Activated CD8-positive, alpha-beta memory T cell treated with anti-CD3 and anti-CD28 coated beads, Interleukin-2, amount 10 ng/mL, durations not matched to agents 7 days and 5 days (primary cell): ENCODE data around the gene PARP6. TPM values are rescaled to one million over a fixed set of nuclear protein-coding genes. Genes with fewer than 3 reads are reported as not detected.
A peak's percentile ranks its signal among the peaks of the same experiment; 100 is the strongest.

ENCODE experiments used
- ATAC-seq: fragments of 150-1000 bp; cut with Tn5 transposase; one replicate; pipeline ENCODE4 v1.10.0; 2021; ENCODE audit warnings: moderate library complexity
- CTCF ChIA-PET: fragments of 350-600 bp; sonication (Branson Sonifier 250); formaldehyde crosslinking; loops from one replicate; lab custom pipeline; 2021; ENCODE audit warnings: antibody characterized with exemption; lab: Charles Lee
- DNase-seq: peaks from one replicate; pipeline ENCODE4 v3.0.0-alpha.2; 2020
- H3K27ac Mint-ChIP-seq: one replicate; pipeline ENCODE4 v1.8.0; 2021; ENCODE audit warnings: mild to moderate bottlenecking, mixed read lengths
- H3K27me3 Mint-ChIP-seq: one replicate; pipeline ENCODE4 v1.8.0; 2021; ENCODE audit warnings: mixed read lengths
- H3K36me3 Mint-ChIP-seq: one replicate; pipeline ENCODE4 v1.8.0; 2021; ENCODE audit warnings: mild to moderate bottlenecking, mixed read lengths
- H3K4me1 Mint-ChIP-seq: one replicate; pipeline ENCODE4 v1.8.0; 2021; ENCODE audit warnings: mixed read lengths
- H3K4me3 Mint-ChIP-seq: one replicate; pipeline ENCODE4 v1.8.0; 2021; ENCODE audit warnings: mild to moderate bottlenecking, moderate library complexity, mixed read lengths
- H3K9me3 Mint-ChIP-seq: one replicate; pipeline ENCODE4 v1.8.0; 2022; ENCODE audit warnings: low read depth, mixed read lengths
- total RNA-seq, 2 experiments: library from RNA; stranded (reverse); gene quantifications; one replicate each; pipeline ENCODE4 v1.2.3, GENCODE V29; 2021

The PARP6 gene
- total RNA-seq, 2 experiments from 2014 or later: 55.5 to 66.6 TPM

GRCh38 chr15:72220687-72221086, 51.7 kb downstream of the PARP6 start:
- Mint-ChIP-seq H3K9me3 (no peaks in the 10 kb centered on the region), H3K4me1 (peaks cover 61% of the 10 kb centered on the region), H3K4me3 (no peak overlapping the region), H3K36me3 (peaks cover 80% of the 10 kb centered on the region), H3K27me3 (no peaks in the 10 kb centered on the region), H3K27ac (no peak overlapping the region)
- CTCF ChIA-PET: interaction anchor here (1.4 kb wide), 1 partner anchor 19 kb away, joined by 3 read pairs; no protein-coding TSS in a partner anchor
- ATAC-seq (no peak), DNase-seq (no peak)

GRCh38 chr15:72217216-72217615, 55.1 kb downstream of the PARP6 start:
- no peak overlapping the region for H3K4me3 Mint-ChIP-seq
- CTCF ChIA-PET: interaction anchor here (0.8 to 2.9 kb wide), 4 partner anchors 9 to 19 kb away, joined by 3 to 11 read pairs (median 4); no protein-coding TSS in a partner anchor
- no peak for ATAC-seq
- H3K27ac Mint-ChIP-seq: no peak overlapping the region
- no peak for DNase-seq
- H3K9me3 Mint-ChIP-seq: no peaks in the 10 kb centered on the region
- H3K4me1 Mint-ChIP-seq: peaks cover 34% of the 10 kb centered on the region
- H3K27me3 Mint-ChIP-seq: no peaks in the 10 kb centered on the region
- peaks cover 74% of the 10 kb centered on the region for H3K36me3 Mint-ChIP-seq

GRCh38 chr15:72216079-72216478, 56.3 kb downstream of the PARP6 start:
- Mint-ChIP-seq H3K27ac (no peak overlapping the region), H3K4me1 (peaks cover 24% of the 10 kb centered on the region), H3K9me3 (no peaks in the 10 kb centered on the region), H3K4me3 (no peak overlapping the region), H3K27me3 (no peaks in the 10 kb centered on the region), H3K36me3 (peaks cover 77% of the 10 kb centered on the region)
- no peak for DNase-seq
- CTCF ChIA-PET: interaction anchor here (1.6 to 2.9 kb wide), 2 partner anchors 14 to 15 kb away, joined by 5 to 11 read pairs; no protein-coding TSS in a partner anchor
- no peak for ATAC-seq

- H3K4me1 Mint-ChIP-seq: peaks cover 14% of the 10 kb centered on the region
- H3K27ac Mint-ChIP-seq: no peak overlapping the region
- H3K4me3 Mint-ChIP-seq: no peak overlapping the region
- DNase-seq (no peak), ATAC-seq (no peak)
- CTCF ChIA-PET: interaction anchor here (0.7 to 1.0 kb wide), 3 partner anchors 8 to 19 kb away, joined by 3 to 4 read pairs (median 3); no protein-coding TSS in a partner anchor
- no peaks in the 10 kb centered on the region for H3K9me3 Mint-ChIP-seq
- no peaks in the 10 kb centered on the region for H3K27me3 Mint-ChIP-seq
- peaks cover 86% of the 10 kb centered on the region for H3K36me3 Mint-ChIP-seq
These were observed 64.7 kb downstream of the PARP6 start for GRCh38 chr15:72207558-72208085.

- Mint-ChIP-seq H3K27ac (no peak overlapping the region), H3K9me3 (no peaks in the 10 kb centered on the region)
- CTCF ChIA-PET: no interaction called here
These were observed 65.7 kb downstream of the PARP6 start for GRCh38 chr15:72206677-72207000.

GRCh38 chr15:72205896-72206676, 66.3 kb downstream of the PARP6 start:
- CTCF ChIA-PET: no interaction called here
- ATAC-seq: no peak
- Mint-ChIP-seq H3K4me1 (peaks cover 14% of the 10 kb centered on the region), H3K9me3 (no peaks in the 10 kb centered on the region), H3K27ac (peak overlapping the region; percentile 12), H3K27me3 (no peaks in the 10 kb centered on the region), H3K36me3 (peaks cover 83% of the 10 kb centered on the region), H3K4me3 (no peak overlapping the region)
- DNase-seq: no peak

More at GRCh38 chr15:72206677-72207000, 65.7 kb downstream of the PARP6 start:
- DNase-seq (no peak), ATAC-seq (no peak)
- Mint-ChIP-seq H3K36me3 (peaks cover 86% of the 10 kb centered on the region), H3K27me3 (no peaks in the 10 kb centered on the region), H3K4me1 (peaks cover 14% of the 10 kb centered on the region), H3K4me3 (no peak overlapping the region)

- no peaks in the 10 kb centered on the region for H3K27me3 Mint-ChIP-seq
- peaks cover 11% of the 10 kb centered on the region for H3K4me1 Mint-ChIP-seq
- ATAC-seq (no peak), DNase-seq (no peak)
- H3K9me3 Mint-ChIP-seq: no peaks in the 10 kb centered on the region
- no peak overlapping the region for H3K4me3 Mint-ChIP-seq
- no peak overlapping the region for H3K27ac Mint-ChIP-seq
- H3K36me3 Mint-ChIP-seq: peaks cover 85% of the 10 kb centered on the region
- CTCF ChIA-PET: no interaction called here
These were observed 67.1 kb downstream of the PARP6 start for GRCh38 chr15:72205273-72205672.

GRCh38 chr15:72203507-72203837, 68.9 kb downstream of the PARP6 start:
- DNase-seq (no peak), ATAC-seq (no peak)
- Mint-ChIP-seq H3K9me3 (no peaks in the 10 kb centered on the region), H3K27me3 (no peaks in the 10 kb centered on the region), H3K27ac (no peak overlapping the region), H3K4me3 (no peak overlapping the region), H3K4me1 (peaks cover 11% of the 10 kb centered on the region), H3K36me3 (peaks cover 88% of the 10 kb centered on the region)
- CTCF ChIA-PET: interaction anchor here (1.2 kb wide), 1 partner anchor 23 kb away, joined by 3 read pairs; no protein-coding TSS in a partner anchor

GRCh38 chr15:72202801-72203506, 69.4 kb downstream of the PARP6 start:
- H3K9me3 Mint-ChIP-seq: no peaks in the 10 kb centered on the region
- DNase-seq: no peak
- peaks cover 88% of the 10 kb centered on the region for H3K36me3 Mint-ChIP-seq
- CTCF ChIA-PET: interaction anchor here (1.2 kb wide), 1 partner anchor 24 kb away, joined by 3 read pairs; no protein-coding TSS in a partner anchor
- peaks cover 3% of the 10 kb centered on the region for H3K27me3 Mint-ChIP-seq
- no peak for ATAC-seq
- H3K4me3 Mint-ChIP-seq: no peak overlapping the region
- no peak overlapping the region for H3K27ac Mint-ChIP-seq
- peaks cover 14% of the 10 kb centered on the region for H3K4me1 Mint-ChIP-seq

- Mint-ChIP-seq H3K27ac (no peak overlapping the region), H3K4me1 (peaks cover 17% of the 10 kb centered on the region)
- no peak for DNase-seq
These were observed 70.1 kb downstream of the PARP6 start for GRCh38 chr15:72202302-72202701.

GRCh38 chr15:72201391-72201921, 70.9 kb downstream of the PARP6 start:
- H3K4me3 Mint-ChIP-seq: no peak overlapping the region
- CTCF ChIA-PET: interaction anchor here (0.7 to 4.4 kb wide), 6 partner anchors 15 to 99 kb away, joined by 3 to 37 read pairs (median 4); no protein-coding TSS in a partner anchor
- H3K27me3 Mint-ChIP-seq: peaks cover 12% of the 10 kb centered on the region
- no peak overlapping the region for H3K27ac Mint-ChIP-seq
- H3K4me1 Mint-ChIP-seq: peaks cover 14% of the 10 kb centered on the region
- H3K9me3 Mint-ChIP-seq: no peaks in the 10 kb centered on the region
- ATAC-seq: no peak
- no peak for DNase-seq
- peaks cover 78% of the 10 kb centered on the region for H3K36me3 Mint-ChIP-seq

More at GRCh38 chr15:72202302-72202701, 70.1 kb downstream of the PARP6 start:
- Mint-ChIP-seq H3K36me3 (peaks cover 84% of the 10 kb centered on the region), H3K27me3 (peaks cover 5% of the 10 kb centered on the region), H3K4me3 (no peak overlapping the region), H3K9me3 (no peaks in the 10 kb centered on the region)
- no peak for ATAC-seq
- CTCF ChIA-PET: interaction anchor here (1.2 to 2.8 kb wide), 2 partner anchors 14 to 25 kb away, joined by 3 to 11 read pairs; no protein-coding TSS in a partner anchor

- peaks cover 13% of the 10 kb centered on the region for H3K27me3 Mint-ChIP-seq
- H3K36me3 Mint-ChIP-seq: peaks cover 70% of the 10 kb centered on the region
- CTCF ChIA-PET: interaction anchor here (0.6 to 4.4 kb wide), 12 partner anchors 16 to 243 kb away, joined by 3 to 37 read pairs (median 4); no protein-coding TSS in a partner anchor
- DNase-seq (no peak), ATAC-seq (no peak)
- H3K4me1 Mint-ChIP-seq: peaks cover 12% of the 10 kb centered on the region
- H3K27ac Mint-ChIP-seq: peak overlapping the region; percentile 14
- H3K4me3 Mint-ChIP-seq: no peak overlapping the region
- H3K9me3 Mint-ChIP-seq: no peaks in the 10 kb centered on the region
These were observed 71.7 kb downstream of the PARP6 start for GRCh38 chr15:72200395-72201237.
